Globus pallidus (tissue), 1 donor: ENCODE data around the gene SLC17A7.

ENCODE experiments used
- DNase-seq: peaks from one replicate; pipeline ENCODE4 v3.0.0-alpha.2; 2015; ENCODE audit warnings: low spot score

SLC17A7 gene

DNA sequence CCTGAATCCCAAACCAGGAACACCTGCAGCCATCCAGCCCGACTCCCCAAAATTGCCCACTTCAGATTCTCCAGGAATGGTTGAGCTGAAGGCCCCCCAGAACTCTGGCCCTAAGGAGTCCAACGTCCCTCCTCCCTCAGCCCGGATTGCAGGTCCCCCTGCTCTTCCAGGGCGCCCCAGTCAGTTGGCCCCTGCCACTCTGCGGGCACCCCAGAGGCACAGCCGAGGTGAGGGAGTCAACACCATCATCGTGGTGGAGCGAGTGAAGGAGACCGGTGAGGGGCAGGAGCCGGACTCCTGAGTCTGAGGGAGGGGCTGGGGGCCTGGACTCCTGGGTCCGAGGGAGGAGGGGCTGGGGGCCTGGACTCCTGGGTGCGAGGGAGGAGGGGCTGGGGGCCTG is 14.0 kb downstream of the SLC17A7 start:
- DNase-seq: no peak

- no peak for DNase-seq
These were observed 15.3 kb downstream of the SLC17A7 start for GRCh38 chr19:49425922-49426592.

DNA sequence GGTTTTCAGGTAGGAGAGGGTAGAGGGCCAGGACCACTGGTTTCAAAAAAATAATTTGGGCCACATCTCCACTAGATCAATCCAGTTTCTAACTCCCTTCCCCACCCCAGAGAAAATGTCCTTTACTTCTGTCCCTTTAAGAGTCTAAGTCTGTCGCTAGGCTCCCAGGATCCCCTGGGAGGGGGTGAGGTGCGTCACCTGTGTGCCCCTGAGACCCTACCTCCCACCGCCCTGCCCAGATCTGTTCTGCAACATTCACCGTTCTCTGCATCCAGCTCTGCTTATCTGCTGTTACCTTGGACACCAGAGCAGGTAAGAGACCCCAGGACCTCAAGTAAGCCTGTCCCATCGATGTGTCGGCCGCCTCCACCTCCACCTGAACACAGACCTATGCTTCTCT is 16.1 kb downstream of the SLC17A7 start, which contains the start of gene GFY:
GFY (plus strand) TSS at position 211 of the 400 bp plus-strand sequence. CDS start 1,043 bp downstream, outside the sequence.
- no peak for DNase-seq

- no peak for DNase-seq
These were observed 17.4 kb downstream of the SLC17A7 start for GRCh38 chr19:49423985-49424303.

DNA sequence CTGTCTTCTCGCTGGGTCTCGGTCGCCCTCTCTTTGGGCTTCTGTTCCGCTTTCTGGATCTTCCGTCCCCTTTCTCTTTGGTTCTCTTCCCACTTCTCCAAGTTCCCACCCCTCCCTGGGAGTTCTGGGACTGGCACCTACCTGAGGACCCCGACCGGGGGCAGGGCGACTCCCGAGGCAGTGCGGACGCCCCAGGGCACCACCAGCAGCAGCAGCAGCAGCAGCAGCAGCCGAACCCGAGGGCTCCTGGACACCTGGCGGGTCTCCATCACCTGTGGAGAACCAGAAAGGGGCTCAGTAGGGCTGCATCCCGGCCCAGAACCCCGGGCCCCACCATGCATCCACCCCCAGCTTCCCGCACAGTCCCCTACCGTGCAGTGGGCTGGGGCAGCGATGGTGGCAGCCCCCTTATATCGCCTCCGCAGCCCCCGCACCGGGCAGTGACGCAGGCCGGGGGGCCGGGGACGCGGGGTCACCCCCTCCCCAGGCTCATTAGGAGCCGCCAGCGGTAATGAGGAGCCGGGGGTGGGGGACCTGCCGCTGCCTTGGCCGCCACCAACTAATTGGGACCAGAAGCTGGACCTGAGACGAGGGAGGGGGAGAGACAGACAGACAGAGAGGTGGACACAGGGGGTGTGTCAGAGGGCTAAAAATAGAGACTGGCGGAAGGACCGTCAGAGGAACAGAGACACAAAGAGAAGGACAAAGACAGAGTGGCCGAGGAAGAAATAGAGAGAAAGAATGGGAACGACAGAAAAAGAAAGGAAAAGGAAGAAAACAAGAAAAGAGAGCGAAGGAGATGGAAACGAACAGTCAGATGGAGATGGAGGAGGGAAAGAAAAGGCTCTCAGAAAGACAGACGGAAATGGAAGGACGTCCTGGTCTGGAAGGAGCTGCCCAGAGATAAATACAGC is 18.0 kb downstream of the SLC17A7 start, which contains the start of gene PTH2:
PTH2 (minus strand) TSS at position 371 of the 914 bp plus-strand sequence; CDS start at position 269, 102 bp downstream.
- no peak for DNase-seq

DNA sequence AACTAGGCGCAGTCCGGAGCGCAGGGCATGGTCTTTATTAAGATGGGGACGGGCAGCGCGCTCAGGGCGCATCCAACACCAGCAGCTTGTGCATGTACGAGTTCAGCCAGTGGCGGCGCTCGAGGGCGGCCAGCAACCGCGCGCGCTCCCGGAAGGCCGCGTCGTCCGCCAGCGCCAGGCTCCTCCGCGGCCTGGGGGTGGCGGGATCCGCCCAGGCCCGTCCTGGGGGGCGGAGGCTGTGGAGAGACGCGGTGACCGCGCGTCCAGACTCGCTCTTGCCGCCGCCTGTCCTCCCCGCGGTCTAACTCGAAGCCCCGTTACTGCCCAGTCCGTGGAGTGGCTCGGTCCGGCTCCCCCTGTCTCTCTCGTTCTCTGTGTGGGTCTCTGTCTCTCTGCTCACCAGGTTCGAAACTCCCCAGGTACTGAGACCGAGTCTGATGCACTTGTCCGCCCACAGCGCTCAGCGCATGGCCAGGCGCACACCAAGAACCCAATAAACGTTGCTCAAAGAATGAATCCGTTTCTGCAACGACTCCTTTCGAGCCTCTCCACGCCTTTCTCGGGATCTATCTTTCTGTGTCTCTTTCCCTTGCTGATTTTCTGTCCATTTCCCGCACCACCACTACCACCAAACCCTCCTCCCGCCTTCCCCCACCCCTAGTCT is 18.8 kb downstream of the SLC17A7 start:
- no peak for DNase-seq

DNA sequence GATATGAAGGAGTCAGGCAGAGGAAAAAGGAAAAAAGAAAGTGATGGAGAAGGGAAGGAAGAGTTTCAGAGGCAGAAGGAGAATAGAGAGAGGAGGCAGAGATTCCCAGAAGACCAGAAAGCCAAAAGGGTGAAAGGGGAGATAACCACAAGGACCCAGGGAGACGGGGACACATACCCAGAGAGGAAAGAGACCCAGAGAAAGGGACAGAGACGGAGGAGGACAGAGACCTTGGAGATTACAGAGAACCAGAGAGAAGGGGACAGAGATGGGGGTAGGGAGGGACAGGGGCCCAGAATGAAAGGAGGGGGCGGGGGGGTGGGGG is 19.5 kb downstream of the SLC17A7 start:
- DNase-seq: no peak

- no peak for DNase-seq
These were observed 20.1 kb downstream of the SLC17A7 start for GRCh38 chr19:49421039-49421877.

GRCh38 chr19:49420227-49420626 is 21.1 kb downstream of the SLC17A7 start:
- DNase-seq: no peak

DNA sequence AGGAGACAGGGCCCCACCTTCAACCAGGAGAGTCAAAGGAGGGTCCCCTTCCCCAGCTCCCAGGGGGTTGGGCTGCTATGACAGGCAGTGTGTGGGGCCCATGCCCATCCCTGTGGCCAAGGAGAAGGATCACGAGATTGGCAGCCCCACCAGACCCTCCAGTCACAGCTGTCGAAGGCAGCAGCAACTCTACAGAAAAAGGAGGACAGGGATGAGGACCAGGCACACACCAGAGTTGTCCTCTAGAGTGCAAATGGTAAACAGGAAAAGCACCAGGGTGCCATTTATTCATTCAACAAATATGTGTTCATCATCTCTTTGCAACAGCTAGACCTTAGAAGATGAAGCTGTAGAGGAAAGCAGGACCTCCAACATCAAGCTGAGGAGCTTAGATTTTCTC is 22.2 kb downstream of the SLC17A7 start:
- DNase-seq: no peak

- no peak for DNase-seq
These were observed 22.8 kb downstream of the SLC17A7 start for GRCh38 chr19:49418511-49418910.

GRCh38 chr19:49417088-49417487 is 24.2 kb downstream of the SLC17A7 start:
- DNase-seq: no peak

- DNase-seq: no peak
These were observed 25.5 kb downstream of the SLC17A7 start for GRCh38 chr19:49415810-49416200.

GRCh38 chr19:49415102-49415809 is 26.1 kb downstream of the SLC17A7 start:
- no peak for DNase-seq

DNA sequence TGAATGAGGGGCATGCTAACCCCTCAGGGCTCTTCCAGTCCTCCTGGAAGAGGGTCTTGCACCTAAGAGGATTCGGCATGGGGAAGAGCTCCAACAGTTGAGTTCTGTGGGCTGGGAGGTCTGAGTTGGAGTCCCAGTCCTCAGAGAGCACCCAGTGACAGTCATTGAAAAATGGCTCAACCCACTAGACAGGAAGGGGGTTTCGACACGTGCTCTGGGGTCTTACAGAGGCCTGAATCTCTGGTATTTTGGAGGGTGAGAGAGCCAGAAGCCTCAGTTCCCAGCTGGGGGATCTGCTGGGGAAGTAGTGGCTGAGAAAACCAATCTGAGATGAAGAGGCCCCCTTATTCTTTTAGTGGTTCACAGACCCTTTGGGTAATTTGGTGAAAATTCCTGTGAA is 27.1 kb downstream of the SLC17A7 start:
- no peak for DNase-seq

GRCh38 chr19:49413348-49413747 is 28.0 kb downstream of the SLC17A7 start:
- DNase-seq: no peak

GRCh38 chr19:49411681-49412326 is 29.5 kb downstream of the SLC17A7 start:
- DNase-seq: no peak

DNA sequence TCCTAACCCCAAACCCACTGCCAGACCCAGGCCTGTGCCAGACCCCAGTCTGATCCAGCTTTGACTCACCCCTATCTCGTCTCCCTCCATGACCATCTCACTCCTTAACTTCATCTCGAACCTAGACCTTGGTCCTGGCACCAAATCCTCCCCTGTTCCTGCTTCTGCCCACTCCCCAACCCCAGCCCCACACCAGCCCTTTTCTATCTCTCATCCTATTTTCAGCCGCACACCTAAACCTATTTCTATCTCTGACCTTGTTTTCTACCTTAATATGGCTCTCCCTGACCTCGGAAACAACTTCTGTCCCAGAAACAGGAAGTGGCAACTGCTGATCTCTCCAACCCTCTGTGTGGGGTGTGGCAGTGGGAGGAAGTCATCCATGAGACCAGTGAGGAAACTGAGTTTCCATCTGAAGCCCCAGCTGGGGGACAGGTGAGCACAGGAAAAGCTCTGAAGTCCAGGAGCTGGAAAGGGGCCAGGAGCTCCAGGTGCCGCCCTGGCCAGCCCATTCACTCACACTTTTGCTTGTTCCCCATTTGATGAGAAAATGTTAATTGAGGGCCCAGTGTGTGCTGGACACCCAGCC is 31.8 kb downstream of the SLC17A7 start:
- no peak for DNase-seq

GRCh38 chr19:49408816-49409440 is 32.4 kb downstream of the SLC17A7 start:
- no peak for DNase-seq

GRCh38 chr19:49407482-49408015 is 33.8 kb downstream of the SLC17A7 start:
- DNase-seq: no peak
